ENCODE results near the gene COPZ1. TPM values are rescaled to one million over a fixed set of nuclear protein-coding genes. Genes with fewer than 3 reads are reported as not detected.

COPZ1 gene
- polyA plus RNA-seq, 4 donors = 114 to 211 (median 138) TPM

DNA sequence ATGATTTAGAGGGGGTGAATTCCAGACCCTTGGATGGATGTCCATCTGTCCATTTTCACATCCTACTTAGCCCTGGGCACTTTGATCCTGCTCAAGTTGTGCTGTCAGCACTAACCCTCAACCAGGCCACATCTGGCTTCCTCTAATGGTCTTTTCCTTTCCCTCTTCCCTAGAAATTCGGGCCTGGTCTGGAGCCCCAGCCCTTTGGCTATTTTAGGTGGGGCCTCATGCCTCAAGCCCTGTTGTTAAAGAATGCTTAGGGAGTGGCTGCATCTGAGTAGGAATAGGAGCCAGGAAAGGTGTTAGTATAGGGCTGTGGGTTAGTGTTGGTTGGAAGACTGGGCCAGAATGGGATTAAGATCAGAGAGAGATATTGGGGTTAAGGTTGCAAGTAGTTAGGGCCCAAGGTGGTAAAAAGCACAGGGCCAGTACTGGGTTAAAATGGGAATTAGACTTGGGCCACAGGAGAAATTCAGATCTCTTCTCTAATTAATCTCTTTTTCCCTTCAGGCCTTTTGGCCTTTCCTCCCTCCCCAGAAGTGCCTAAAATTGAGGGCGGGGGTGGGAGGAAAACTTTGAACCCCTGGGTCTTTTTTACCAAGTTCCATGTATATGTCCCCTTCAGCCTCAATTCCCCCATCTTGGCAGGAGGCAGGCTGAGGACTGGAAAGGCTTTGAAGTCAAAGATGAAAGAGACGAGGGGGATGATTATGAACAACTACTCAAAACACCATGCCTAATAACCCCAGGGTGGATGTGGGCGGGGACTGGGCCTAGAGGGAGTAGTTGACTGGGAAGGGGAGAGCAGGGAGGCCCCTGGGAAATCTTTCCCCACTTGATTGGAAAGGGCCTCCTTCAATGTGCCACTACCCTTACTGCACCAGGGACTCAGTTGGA is 63.6 kb downstream of the COPZ1 start:
- WGBS, 3 donors = 63 to 68% (median 64%) methylated on average over 4 of the region's 4 CpGs
- Histone ChIP-seq H3K4me1 (ENCODE audit: control insufficient read depth in 3 of 3, insufficient read depth in 2 of 3, low read depth in 1 of 3, low read length in 2 of 3) (peaks cover 0 to 19% (median 6%) of the 10 kb centered on the region in 3 donors), H3K36me3 (ENCODE audit: control insufficient read depth in 3 of 3, insufficient read depth in 2 of 3, low read depth in 1 of 3, low read length in 3 of 3) (no peaks in the 10 kb centered on the region), H3K9me3 (ENCODE audit: control insufficient read depth in 2 of 2, insufficient read depth in 1 of 2, low read depth in 1 of 2, low read length in 1 of 2) (no peaks in the 10 kb centered on the region), H3K4me3 (ENCODE audit: low read depth in 1 of 3, low read length in 3 of 3) (no peak overlapping the region), H3K27me3 (ENCODE audit: control insufficient read depth in 3 of 3, insufficient read depth in 3 of 3, low read length in 3 of 3) (peaks cover 0 to 9% (median 0%) of the 10 kb centered on the region in 3 donors), H3K27ac (ENCODE audit: low read depth in 1 of 3, low read length in 2 of 3) (peak overlapping the region in 1 of 3 donors; percentile 30)
- DNase-seq (no peak), FAIRE-seq (no peak)

GRCh38 chr12:54389134-54389508 is 64.2 kb downstream of the COPZ1 start:
- no peak overlapping the region for H3K4me3 ChIP-seq (ENCODE audit: low read depth in 1 of 3, low read length in 3 of 3)
- DNase-seq (no peak), FAIRE-seq (no peak)
- peaks cover 0 to 9% (median 0%) of the 10 kb centered on the region in 3 donors for H3K27me3 ChIP-seq (ENCODE audit: control insufficient read depth in 3 of 3, insufficient read depth in 3 of 3, low read length in 3 of 3)
- no peak overlapping the region for H3K27ac ChIP-seq (ENCODE audit: low read depth in 1 of 3, low read length in 2 of 3)
- H3K4me1 ChIP-seq (ENCODE audit: control insufficient read depth in 3 of 3, insufficient read depth in 2 of 3, low read depth in 1 of 3, low read length in 2 of 3) = peaks cover 0 to 19% (median 6%) of the 10 kb centered on the region in 3 donors
- H3K36me3 ChIP-seq (ENCODE audit: control insufficient read depth in 3 of 3, insufficient read depth in 2 of 3, low read depth in 1 of 3, low read length in 3 of 3) = no peaks in the 10 kb centered on the region
- 85 to 96% (median 88%) methylated on average over 3 of the region's 3 CpGs for WGBS, 3 donors
- no peaks in the 10 kb centered on the region for H3K9me3 ChIP-seq (ENCODE audit: control insufficient read depth in 2 of 2, insufficient read depth in 1 of 2, low read depth in 1 of 2, low read length in 1 of 2)

DNA sequence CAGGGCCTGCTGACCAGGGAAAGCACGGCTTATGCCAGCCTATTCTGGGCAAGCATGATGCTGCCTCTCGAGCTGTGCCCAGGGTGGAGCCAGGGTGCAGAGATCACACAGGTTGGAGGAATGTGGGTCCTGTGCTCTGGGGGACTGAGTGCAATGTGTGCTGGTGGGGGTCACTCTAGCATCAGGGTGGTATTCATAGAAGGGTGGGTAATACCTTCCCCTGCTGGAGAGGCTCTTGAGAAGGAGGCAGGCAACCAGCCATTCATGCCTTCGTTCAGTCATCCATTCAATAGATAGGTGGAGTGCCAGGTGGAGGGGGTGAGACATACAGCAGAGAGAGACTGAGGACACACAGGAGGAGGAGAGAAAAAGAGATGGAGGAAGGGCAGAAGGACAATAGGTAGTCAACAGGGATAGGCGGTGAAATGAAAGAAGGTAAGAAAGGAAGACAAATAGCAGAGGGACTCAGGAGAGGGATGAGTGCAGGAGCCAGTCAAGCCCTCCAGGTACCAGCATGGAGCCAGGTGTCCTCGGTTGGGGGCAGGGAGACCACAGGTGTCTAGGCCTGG is 64.8 kb downstream of the COPZ1 start:
- Histone ChIP-seq H3K27ac (ENCODE audit: low read depth in 1 of 3, low read length in 2 of 3) (no peak overlapping the region), H3K4me1 (ENCODE audit: control insufficient read depth in 3 of 3, insufficient read depth in 2 of 3, low read depth in 1 of 3, low read length in 2 of 3) (peaks cover 0 to 19% (median 6%) of the 10 kb centered on the region in 3 donors), H3K27me3 (ENCODE audit: control insufficient read depth in 3 of 3, insufficient read depth in 3 of 3, low read length in 3 of 3) (peaks cover 0 to 9% (median 0%) of the 10 kb centered on the region in 3 donors), H3K36me3 (ENCODE audit: control insufficient read depth in 3 of 3, insufficient read depth in 2 of 3, low read depth in 1 of 3, low read length in 3 of 3) (no peaks in the 10 kb centered on the region), H3K4me3 (ENCODE audit: low read depth in 1 of 3, low read length in 3 of 3) (no peak overlapping the region), H3K9me3 (ENCODE audit: control insufficient read depth in 2 of 2, insufficient read depth in 1 of 2, low read depth in 1 of 2, low read length in 1 of 2) (no peaks in the 10 kb centered on the region)
- WGBS, 3 donors = 75 to 87% (median 85%) methylated on average over 5 of the region's 5 CpGs
- FAIRE-seq = no peak
- no peak for DNase-seq

DNA sequence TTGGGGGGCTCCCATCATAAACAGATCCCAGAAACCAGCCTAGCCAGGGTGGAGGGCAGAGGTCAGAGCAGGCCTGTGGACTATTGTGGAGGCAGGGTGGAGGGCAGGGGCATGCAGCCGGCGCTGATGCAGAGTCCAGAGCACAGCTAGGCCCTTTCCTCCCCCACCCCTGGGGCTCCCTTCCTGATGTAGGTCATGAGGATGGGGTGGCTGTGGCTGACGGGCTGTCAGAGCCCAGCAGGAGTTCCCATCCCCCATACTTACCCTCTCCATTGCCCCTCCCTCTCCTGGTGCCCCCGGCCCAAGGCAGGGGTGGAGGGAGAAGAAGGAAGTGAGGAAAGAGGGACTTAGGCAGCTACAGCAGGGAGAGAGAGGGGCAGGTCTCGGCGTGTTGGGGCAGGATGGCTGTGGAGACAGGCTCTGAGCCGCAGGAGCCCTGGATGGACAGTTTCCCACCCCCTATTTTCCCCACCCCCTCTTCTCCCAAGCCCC is 65.3 kb downstream of the COPZ1 start:
- FAIRE-seq (no peak), DNase-seq (peak in 1 of 2 donors; percentile 26)
- H3K4me1 ChIP-seq (ENCODE audit: control insufficient read depth in 3 of 3, insufficient read depth in 2 of 3, low read depth in 1 of 3, low read length in 2 of 3) = peaks cover 0 to 18% (median 6%) of the 10 kb centered on the region in 3 donors
- peaks cover 0 to 9% (median 0%) of the 10 kb centered on the region in 3 donors for H3K27me3 ChIP-seq (ENCODE audit: control insufficient read depth in 3 of 3, insufficient read depth in 3 of 3, low read length in 3 of 3)
- peaks cover 0 to 2% (median 0%) of the 10 kb centered on the region in 3 donors for H3K36me3 ChIP-seq (ENCODE audit: control insufficient read depth in 3 of 3, insufficient read depth in 2 of 3, low read depth in 1 of 3, low read length in 3 of 3)
- H3K4me3 ChIP-seq (ENCODE audit: low read depth in 1 of 3, low read length in 3 of 3) = no peak overlapping the region
- 59 to 78% (median 59%) methylated on average over 5 to 7 of the region's 7 CpGs for WGBS, 3 donors
- H3K27ac ChIP-seq (ENCODE audit: low read depth in 1 of 3, low read length in 2 of 3) = no peak overlapping the region
- no peaks in the 10 kb centered on the region for H3K9me3 ChIP-seq (ENCODE audit: control insufficient read depth in 2 of 2, insufficient read depth in 1 of 2, low read depth in 1 of 2, low read length in 1 of 2)

DNA sequence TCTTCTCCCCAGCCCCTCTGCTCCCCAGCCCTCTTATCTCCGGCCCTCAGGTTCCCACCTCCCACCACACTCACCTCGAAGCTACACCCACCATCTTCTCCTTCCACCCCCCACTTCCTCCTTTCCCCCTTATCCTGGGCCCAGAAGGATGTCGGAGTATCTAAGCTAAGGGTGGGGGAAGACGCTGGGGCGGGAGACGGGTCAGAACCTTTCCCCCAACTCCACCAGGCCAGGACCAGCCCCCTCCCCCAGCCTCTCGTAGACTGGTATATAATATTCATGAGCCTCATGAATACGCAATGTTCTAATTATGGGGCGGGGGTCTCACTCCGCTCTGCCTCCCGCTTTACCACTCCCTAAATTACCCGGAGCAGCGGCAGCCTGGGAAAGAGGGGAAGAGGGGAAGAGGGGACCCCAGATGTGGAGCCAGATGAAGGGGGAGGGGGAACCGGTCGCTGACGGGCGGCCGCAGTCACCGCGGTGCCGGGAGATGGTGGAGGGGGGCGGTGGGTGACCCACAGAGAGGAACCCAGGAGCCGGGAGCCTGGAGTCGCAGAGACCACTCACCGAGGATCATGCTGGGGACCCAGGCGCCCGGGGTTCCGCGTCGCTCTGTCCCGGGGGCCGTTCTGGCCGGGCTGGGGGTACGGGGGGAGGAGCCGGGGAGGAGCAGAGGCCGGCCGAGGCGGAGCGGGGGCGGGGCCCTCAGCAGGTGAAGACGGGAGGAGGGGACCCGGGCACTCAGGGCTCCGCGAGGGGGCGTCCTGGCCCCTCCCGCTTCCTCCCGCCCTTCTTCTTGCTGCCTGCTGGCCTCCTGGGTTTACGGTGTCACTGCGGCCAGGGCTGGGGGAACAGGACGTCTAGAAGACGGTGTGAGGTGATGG is 66.0 kb downstream of the COPZ1 start:
- FAIRE-seq (no peak), DNase-seq (peak; percentile 30 to 70)
- Histone ChIP-seq H3K9me3 (ENCODE audit: control insufficient read depth in 2 of 2, insufficient read depth in 1 of 2, low read depth in 1 of 2, low read length in 1 of 2) (no peaks in the 10 kb centered on the region), H3K27me3 (ENCODE audit: control insufficient read depth in 3 of 3, insufficient read depth in 3 of 3, low read length in 3 of 3) (peaks cover 0 to 9% (median 0%) of the 10 kb centered on the region in 3 donors), H3K27ac (ENCODE audit: low read depth in 1 of 3, low read length in 2 of 3) (no peak overlapping the region), H3K36me3 (ENCODE audit: control insufficient read depth in 3 of 3, insufficient read depth in 2 of 3, low read depth in 1 of 3, low read length in 3 of 3) (peaks cover 0 to 6% (median 0%) of the 10 kb centered on the region in 3 donors), H3K4me3 (ENCODE audit: low read depth in 1 of 3, low read length in 3 of 3) (peak overlapping the region in 2 of 3 donors; percentile 39 to 41), H3K4me1 (ENCODE audit: control insufficient read depth in 3 of 3, insufficient read depth in 2 of 3, low read depth in 1 of 3, low read length in 2 of 3) (peaks cover 0 to 14% (median 6%) of the 10 kb centered on the region in 3 donors)
- WGBS, 3 donors = 13 to 22% (median 14%) methylated on average over 41 to 51 of the region's 51 CpGs

GRCh38 chr12:54392485-54393206 is 67.7 kb downstream of the COPZ1 start:
- FAIRE-seq = no peak

GRCh38 chr12:54393207-54393609 is 68.3 kb downstream of the COPZ1 start:
- H3K27ac ChIP-seq (ENCODE audit: low read depth in 1 of 3, low read length in 2 of 3) = no peak overlapping the region
- 56 to 75% (median 69%) methylated on average over 6 of the region's 6 CpGs for WGBS, 3 donors

More at GRCh38 chr12:54392485-54393206, 67.7 kb downstream of the COPZ1 start:
- Histone ChIP-seq H3K27ac (ENCODE audit: low read depth in 1 of 3, low read length in 2 of 3) (no peak overlapping the region), H3K4me3 (ENCODE audit: low read depth in 1 of 3, low read length in 3 of 3) (no peak overlapping the region), H3K9me3 (ENCODE audit: control insufficient read depth in 2 of 2, insufficient read depth in 1 of 2, low read depth in 1 of 2, low read length in 1 of 2) (no peaks in the 10 kb centered on the region), H3K4me1 (ENCODE audit: control insufficient read depth in 3 of 3, insufficient read depth in 2 of 3, low read depth in 1 of 3, low read length in 2 of 3) (peaks cover 0 to 14% (median 6%) of the 10 kb centered on the region in 3 donors), H3K36me3 (ENCODE audit: control insufficient read depth in 3 of 3, insufficient read depth in 2 of 3, low read depth in 1 of 3, low read length in 3 of 3) (peaks cover 0 to 17% (median 3%) of the 10 kb centered on the region in 3 donors), H3K27me3 (ENCODE audit: control insufficient read depth in 3 of 3, insufficient read depth in 3 of 3, low read length in 3 of 3) (peaks cover 0 to 9% (median 0%) of the 10 kb centered on the region in 3 donors)
- no peak for DNase-seq
- 73 to 83% (median 80%) methylated on average over 8 of the region's 8 CpGs for WGBS, 3 donors

More at GRCh38 chr12:54393207-54393609, 68.3 kb downstream of the COPZ1 start:
- H3K4me1 ChIP-seq (ENCODE audit: control insufficient read depth in 3 of 3, insufficient read depth in 2 of 3, low read depth in 1 of 3, low read length in 2 of 3) = peaks cover 0 to 12% (median 4%) of the 10 kb centered on the region in 3 donors
- no peak for DNase-seq
- no peak for FAIRE-seq
- H3K4me3 ChIP-seq (ENCODE audit: low read depth in 1 of 3, low read length in 3 of 3) = no peak overlapping the region
- H3K36me3 ChIP-seq (ENCODE audit: control insufficient read depth in 3 of 3, insufficient read depth in 2 of 3, low read depth in 1 of 3, low read length in 3 of 3) = peaks cover 0 to 17% (median 3%) of the 10 kb centered on the region in 3 donors
- peaks cover 0 to 9% (median 0%) of the 10 kb centered on the region in 3 donors for H3K27me3 ChIP-seq (ENCODE audit: control insufficient read depth in 3 of 3, insufficient read depth in 3 of 3, low read length in 3 of 3)
- no peaks in the 10 kb centered on the region for H3K9me3 ChIP-seq (ENCODE audit: control insufficient read depth in 2 of 2, insufficient read depth in 1 of 2, low read depth in 1 of 2, low read length in 1 of 2)

All from small intestine (tissue), 7 donors.